Hematopoietic multipotent progenitor cell treated with erythropoietin and hydrocortisone succinate and interleukin-3 and kit ligand, for 4 days (in vitro differentiated cells): ENCODE measurements around the gene PACSIN2.
"Not testable (repeated sequence)": the region's sequence is repeated elsewhere in the genome, so short reads cannot be mapped to it uniquely, and the experiment has no call there.

Experiments
- DNase-seq: peaks from one replicate; pipeline ENCODE4 v3.0.0-alpha.2; 2015

The PACSIN2 gene

GRCh38 chr22:42963231-42963595, 51.7 kb downstream of the PACSIN2 start:
- no peak for DNase-seq

GRCh38 chr22:42962295-42963230, 52.4 kb downstream of the PACSIN2 start:
- peak; percentile 93 for DNase-seq

GRCh38 chr22:42961810-42962209, 53.1 kb downstream of the PACSIN2 start:
- DNase-seq = peak; percentile 80

- DNase-seq = not testable (repeated sequence)
Measured at GRCh38 chr22:42961400-42961690, 53.6 kb downstream of the PACSIN2 start.

GRCh38 chr22:42960531-42961399, 54.2 kb downstream of the PACSIN2 start:
- no peak for DNase-seq

GRCh38 chr22:42959576-42960509, 55.1 kb downstream of the PACSIN2 start:
- peak; percentile 80 for DNase-seq

GRCh38 chr22:42958937-42959336, 56.0 kb downstream of the PACSIN2 start:
- no peak for DNase-seq

- no peak for DNase-seq
Measured at GRCh38 chr22:42957958-42958357, 57.0 kb downstream of the PACSIN2 start.

GRCh38 chr22:42957544-42957943, 57.4 kb downstream of the PACSIN2 start:
- no peak for DNase-seq

GRCh38 chr22:42955848-42956247, 59.1 kb downstream of the PACSIN2 start:
- no peak for DNase-seq

- no peak for DNase-seq
Measured at GRCh38 chr22:42955087-42955635, 59.8 kb downstream of the PACSIN2 start.

GRCh38 chr22:42953751-42954150, 61.2 kb downstream of the PACSIN2 start:
- not testable (repeated sequence) for DNase-seq

GRCh38 chr22:42951093-42951710, 63.7 kb downstream of the PACSIN2 start:
- no peak for DNase-seq

- DNase-seq = no peak
Measured at GRCh38 chr22:42950281-42950680, 64.7 kb downstream of the PACSIN2 start.

- no peak for DNase-seq
Measured at GRCh38 chr22:42949159-42949558, 65.8 kb downstream of the PACSIN2 start.

- peak; percentile 43 for DNase-seq
Measured at GRCh38 chr22:42948294-42948693, 66.7 kb downstream of the PACSIN2 start.

- DNase-seq = no peak
Measured at GRCh38 chr22:42947211-42947990, 67.5 kb downstream of the PACSIN2 start.

GRCh38 chr22:42946546-42947198, 68.3 kb downstream of the PACSIN2 start:
- DNase-seq = peak; percentile 46

- DNase-seq = peak; percentile 39
Measured at GRCh38 chr22:42945736-42946135, 69.2 kb downstream of the PACSIN2 start.

- DNase-seq = no peak
Measured at GRCh38 chr22:42945027-42945426, 69.9 kb downstream of the PACSIN2 start.

- DNase-seq = no peak
Measured at GRCh38 chr22:42944409-42944808, 70.5 kb downstream of the PACSIN2 start.
